GM10266 (cell line): Measurements from ENCODE around the gene HHIPL1.

ENCODE experiments used
- DNase-seq: peaks from one replicate; pipeline ENCODE4 v3.0.0; 2012; ENCODE audit errors: extremely low spot score
- CTCF ChIP-seq: IDR thresholded peaks from 2 replicates; pipeline ENCODE4 v1.5.1; 2012; ENCODE audit warnings: mild to moderate bottlenecking, low read depth; ENCODE audit not compliant: control insufficient read depth, insufficient read depth; ENCODE audit errors: missing control alignments

HHIPL1 gene

GRCh38 chr14:99674064-99674650 lies 29.2 kb downstream of the HHIPL1 start:
- TF ChIP-seq CTCF: no peak
- DNase-seq: no peak

DNA sequence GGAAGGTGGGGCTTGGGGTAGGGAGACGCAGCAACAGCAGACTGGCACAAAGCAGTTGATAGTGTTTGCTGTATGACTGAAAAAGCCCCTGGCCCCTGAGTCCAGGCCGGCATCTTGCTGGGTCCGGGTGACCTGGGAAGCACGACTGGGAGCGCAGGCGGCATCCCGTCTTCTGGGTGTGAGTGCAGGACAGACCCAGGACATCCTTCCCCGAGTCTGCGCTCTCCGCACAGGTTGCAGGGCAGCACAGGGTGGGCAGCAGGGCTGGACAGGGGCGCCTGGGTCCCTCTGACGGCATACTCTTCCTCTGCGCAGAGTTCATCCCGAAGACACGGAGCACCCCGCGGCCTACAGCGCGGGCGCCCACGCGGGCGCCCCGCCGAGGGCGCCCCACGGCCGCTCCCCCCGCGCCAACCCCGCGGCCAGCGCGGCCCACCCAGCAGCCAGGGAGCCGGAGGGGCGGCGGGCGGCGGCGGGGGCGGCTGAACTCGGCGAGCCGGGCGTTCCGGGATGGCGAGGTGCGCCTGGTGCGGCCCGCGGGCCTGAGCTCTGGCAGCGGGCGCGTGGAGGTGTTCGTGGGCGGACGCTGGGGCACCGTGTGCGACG lies 29.9 kb downstream of the HHIPL1 start:
- TF ChIP-seq CTCF: no peak
- no peak for DNase-seq

DNA sequence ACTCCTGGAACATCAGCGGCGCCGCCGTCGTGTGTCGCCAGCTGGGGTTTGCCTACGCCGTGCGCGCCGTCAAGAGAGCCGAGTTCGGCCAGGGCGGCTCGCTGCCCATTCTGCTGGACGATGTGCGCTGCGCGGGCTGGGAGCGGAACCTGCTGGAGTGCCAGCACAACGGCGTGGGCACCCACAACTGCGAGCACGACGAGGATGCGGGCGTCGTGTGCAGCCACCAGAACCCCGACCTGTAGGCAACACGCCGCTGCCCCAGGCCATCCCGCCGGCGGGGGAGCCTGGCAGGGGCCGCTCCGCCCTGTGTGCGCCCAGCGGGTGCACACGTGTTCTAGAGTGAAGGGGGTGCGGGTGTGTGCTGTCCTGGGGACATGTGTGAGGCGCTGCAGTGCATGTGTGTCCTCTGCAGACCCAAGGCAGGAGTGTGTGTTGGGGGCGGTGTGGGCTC lies 30.5 kb downstream of the HHIPL1 start:
- TF ChIP-seq CTCF: no peak

GRCh38 chr14:99675951-99676350 lies 31.0 kb downstream of the HHIPL1 start:
- TF ChIP-seq CTCF: no peak
- no peak for DNase-seq

More for the DNA sequence above, 30.5 kb downstream of the HHIPL1 start:
- no peak for DNase-seq

- no peak for TF ChIP-seq CTCF
- DNase-seq: no peak
Observed at GRCh38 chr14:99676657-99677056, 31.7 kb downstream of the HHIPL1 start.

DNA sequence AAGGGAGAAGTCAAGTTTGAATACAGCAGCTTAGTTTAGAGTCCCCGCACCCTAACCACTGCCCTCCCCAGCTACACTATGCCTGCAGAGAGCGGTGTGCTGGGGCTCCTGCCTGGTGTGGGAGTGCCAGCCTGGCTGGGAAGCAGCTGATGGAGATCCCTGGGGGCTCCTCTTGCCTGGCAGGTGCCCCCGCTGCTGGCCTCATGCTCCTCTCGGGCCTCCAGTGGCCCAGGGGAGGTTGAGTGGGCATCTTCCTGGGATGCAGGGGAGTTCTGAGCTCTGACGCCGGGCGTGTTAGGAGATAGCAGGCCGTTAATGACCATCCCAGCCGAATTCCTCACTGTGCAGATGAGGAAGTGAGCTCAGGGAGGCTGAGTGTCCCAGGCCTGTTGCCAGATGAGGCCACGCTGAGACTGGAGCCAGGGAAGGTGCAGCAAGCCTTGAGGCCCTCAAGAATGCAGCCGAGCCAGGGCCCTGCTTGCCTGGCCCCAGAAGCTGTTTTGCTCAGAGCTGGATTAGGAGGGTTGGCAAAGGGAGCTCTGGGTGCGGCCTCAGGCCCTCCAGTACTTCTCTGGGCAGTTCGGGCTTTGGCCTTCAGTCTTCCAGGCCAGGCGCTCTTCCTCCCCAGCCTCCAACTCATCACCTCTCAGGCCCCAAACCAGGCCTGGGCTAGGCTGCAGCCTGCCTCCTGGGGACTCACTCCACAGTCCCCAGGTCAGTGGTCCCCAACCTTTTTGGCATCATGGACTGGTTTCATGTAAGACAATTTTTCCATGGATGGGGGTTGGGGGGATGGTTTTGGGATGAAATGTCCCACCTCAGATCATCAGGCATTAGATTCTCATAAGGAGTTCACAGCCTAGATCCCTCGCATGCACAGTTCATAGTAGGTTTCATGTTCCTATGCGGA lies 32.6 kb downstream of the HHIPL1 start:
- TF ChIP-seq CTCF: no peak
- no peak for DNase-seq
